Nephron (organoid): ENCODE measurements around the gene ATRX.
"Not testable (repeated sequence)": the region's sequence is repeated elsewhere in the genome, so short reads cannot be mapped to it uniquely, and the experiment has no call there.

Source experiments
- H3K27ac Mint-ChIP-seq, 3 experiments: 2 replicates each; pipeline ENCODE4 v1.8.0; 2020; ENCODE audit warnings: mixed read lengths in 3 of 3, mild to moderate bottlenecking in 2 of 3, moderate library complexity in 1 of 3
- H3K27me3 Mint-ChIP-seq: 2 replicates; pipeline ENCODE4 v1.8.0; 2021; ENCODE audit warnings: low read depth, mild to moderate bottlenecking, moderate library complexity, mixed read lengths
- H3K36me3 Mint-ChIP-seq: 2 replicates; pipeline ENCODE4 v1.8.0; 2020; ENCODE audit warnings: low read depth, mixed read lengths
- H3K4me1 Mint-ChIP-seq: 2 replicates; pipeline ENCODE4 v1.8.0; 2020; ENCODE audit warnings: mixed read lengths
- H3K4me3 Mint-ChIP-seq, 3 experiments: 2 replicates each; pipeline ENCODE4 v1.8.0; 2020; ENCODE audit warnings: mild to moderate bottlenecking in 3 of 3, mixed read lengths in 3 of 3, moderate library complexity in 2 of 3
- H3K9me3 Mint-ChIP-seq: 2 replicates; pipeline ENCODE4 v1.8.0; 2020; ENCODE audit warnings: mixed read lengths
- CTCF ChIP-seq, 3 experiments: fragments of 200-600 bp; sonication (generic); IDR thresholded peaks; one replicate each; pipeline ENCODE4 v1.5.0; 2021; ENCODE audit warnings: antibody characterized with exemption in 3 of 3; ENCODE audit not compliant: unreplicated experiment in 3 of 3

Gene ATRX

GRCh38 chrX:77771601-77772000 lies 14.4 kb downstream of the ATRX start:
- no peak overlapping the region for H3K4me3 Mint-ChIP-seq
- H3K4me1 Mint-ChIP-seq, result no peaks in the 10 kb centered on the region
- H3K27ac Mint-ChIP-seq, result no peak overlapping the region
- TF ChIP-seq CTCF (IDR thresholded peaks at IDR 0.05; ENCODE audit: unreplicated experiment in 3 of 3), result no peak
- peaks cover 49% of the 10 kb centered on the region for H3K36me3 Mint-ChIP-seq
- peaks cover 30% of the 10 kb centered on the region for H3K9me3 Mint-ChIP-seq
- no peaks in the 10 kb centered on the region for H3K27me3 Mint-ChIP-seq

- H3K27ac Mint-ChIP-seq, result no peak overlapping the region
- no peaks in the 10 kb centered on the region for H3K4me1 Mint-ChIP-seq
- H3K27me3 Mint-ChIP-seq, result no peaks in the 10 kb centered on the region
- no peak overlapping the region for H3K4me3 Mint-ChIP-seq
- peaks cover 54% of the 10 kb centered on the region for H3K36me3 Mint-ChIP-seq
- no peak for TF ChIP-seq CTCF (IDR thresholded peaks at IDR 0.05; ENCODE audit: unreplicated experiment in 3 of 3)
- H3K9me3 Mint-ChIP-seq, result peaks cover 36% of the 10 kb centered on the region
Observed at GRCh38 chrX:77768787-77769186, 17.2 kb downstream of the ATRX start.

- H3K9me3 Mint-ChIP-seq, result peaks cover 33% of the 10 kb centered on the region
- H3K36me3 Mint-ChIP-seq, result peaks cover 53% of the 10 kb centered on the region
Observed at GRCh38 chrX:77766212-77766611, 19.8 kb downstream of the ATRX start.

GRCh38 chrX:77755561-77755960 lies 30.5 kb downstream of the ATRX start:
- Mint-ChIP-seq H3K36me3 (peaks cover 75% of the 10 kb centered on the region), H3K4me3 (no peak overlapping the region), H3K27ac (no peak overlapping the region), H3K4me1 (no peaks in the 10 kb centered on the region), H3K27me3 (no peaks in the 10 kb centered on the region), H3K9me3 (peaks cover 58% of the 10 kb centered on the region)
- TF ChIP-seq CTCF (IDR thresholded peaks at IDR 0.05; ENCODE audit: unreplicated experiment in 3 of 3), result no peak

More at GRCh38 chrX:77766212-77766611, 19.8 kb downstream of the ATRX start:
- not testable (repeated sequence) for H3K4me3 Mint-ChIP-seq, H3K27ac Mint-ChIP-seq, H3K27me3 Mint-ChIP-seq, H3K4me1 Mint-ChIP-seq

- not testable (repeated sequence) for H3K4me1 Mint-ChIP-seq, H3K4me3 Mint-ChIP-seq, H3K27ac Mint-ChIP-seq, H3K27me3 Mint-ChIP-seq
- H3K9me3 Mint-ChIP-seq, result peaks cover 61% of the 10 kb centered on the region
- peaks cover 81% of the 10 kb centered on the region for H3K36me3 Mint-ChIP-seq
Observed at GRCh38 chrX:77753942-77754341, 32.1 kb downstream of the ATRX start.

- no peak overlapping the region for H3K4me3 Mint-ChIP-seq
- no peak overlapping the region for H3K27ac Mint-ChIP-seq
- peaks cover 57% of the 10 kb centered on the region for H3K36me3 Mint-ChIP-seq
- no peaks in the 10 kb centered on the region for H3K27me3 Mint-ChIP-seq
- no peaks in the 10 kb centered on the region for H3K4me1 Mint-ChIP-seq
- no peak for TF ChIP-seq CTCF (IDR thresholded peaks at IDR 0.05; ENCODE audit: unreplicated experiment in 3 of 3)
- peaks cover 49% of the 10 kb centered on the region for H3K9me3 Mint-ChIP-seq
Observed at GRCh38 chrX:77749695-77750094, 36.3 kb downstream of the ATRX start.

GRCh38 chrX:77743720-77744119 lies 42.3 kb downstream of the ATRX start:
- no peak overlapping the region for H3K4me3 Mint-ChIP-seq
- no peaks in the 10 kb centered on the region for H3K27me3 Mint-ChIP-seq
- H3K27ac Mint-ChIP-seq, result peak overlapping the region in 1 of 3 experiments; percentile 42
- H3K9me3 Mint-ChIP-seq, result peaks cover 14% of the 10 kb centered on the region
- peaks cover 26% of the 10 kb centered on the region for H3K36me3 Mint-ChIP-seq
- peaks cover 22% of the 10 kb centered on the region for H3K4me1 Mint-ChIP-seq
- no peak for TF ChIP-seq CTCF (IDR thresholded peaks at IDR 0.05; ENCODE audit: unreplicated experiment in 3 of 3)
